CD14-positive monocyte (primary cell): ENCODE data around the gene AFF3. TPM values are rescaled to one million over a fixed set of nuclear protein-coding genes. Genes with fewer than 3 reads are reported as not detected.
A peak's percentile ranks its signal among the peaks of the same experiment; 100 is the strongest.

Source experiments
- DNase-seq, 3 donors: peaks; one replicate each; pipeline ENCODE4 v3.0.0-alpha.2; 2011 to 2022
- H2AFZ ChIP-seq: 2 replicates; pipeline ENCODE4 v1.6.0; 2012; ENCODE audit warnings: mild to moderate bottlenecking, low read depth, low read length, inconsistent platforms; ENCODE audit not compliant: insufficient read depth, poor library complexity, severe bottlenecking
- H3K27ac ChIP-seq, 2 donors: 1 replicate in 1 of 2; 2 replicates in 1 of 2; pipeline ENCODE4 v1.5.1; 2012 to 2013; ENCODE audit warnings: low read length in 2 of 2, control low read depth in 1 of 2, inconsistent platforms in 1 of 2, low read depth in 1 of 2, mild to moderate bottlenecking in 1 of 2
- H3K27me3 ChIP-seq, 2 donors: one replicate each; pipeline versions ENCODE4 v1.6.0 to v1.6.1; 2011 to 2013; ENCODE audit warnings: low read length in 2 of 2; ENCODE audit not compliant: control insufficient read depth in 2 of 2, insufficient read depth in 2 of 2
- H3K36me3 ChIP-seq, 2 donors: replicated peaks in 1 of 2; 1 replicate in 1 of 2; 2 replicates in 1 of 2; pipeline versions ENCODE4 v1.5.1 to v1.6.1; 2012 to 2013; ENCODE audit warnings: low read length in 2 of 2, control low read depth in 1 of 2, inconsistent platforms in 1 of 2, mild to moderate bottlenecking in 1 of 2; ENCODE audit not compliant: insufficient read depth in 2 of 2, control insufficient read depth in 1 of 2
- H3K4me1 ChIP-seq, 2 donors: 1 replicate in 1 of 2; 2 replicates in 1 of 2; pipeline versions ENCODE4 v1.5.1 to v1.6.1; 2012 to 2013; ENCODE audit warnings: low read length in 2 of 2, control low read depth in 1 of 2, inconsistent platforms in 1 of 2, mild to moderate bottlenecking in 1 of 2, moderate library complexity in 1 of 2; ENCODE audit not compliant: insufficient read depth in 2 of 2, control insufficient read depth in 1 of 2
- H3K4me2 ChIP-seq: replicated peaks from 2 replicates; pipeline ENCODE3; 2012; ENCODE audit warnings: low read length, moderate library complexity, mild to moderate bottlenecking; ENCODE audit not compliant: poor library complexity, severe bottlenecking; ENCODE audit errors: extremely low read depth
- H3K4me3 ChIP-seq, 3 experiments: fragments of 200-600 bp in 1 of 3; sonication (generic) in 1 of 3; replicated peaks in 1 of 3; 1 replicate in 2 of 3; 2 replicates in 1 of 3; pipeline ENCODE4 v1.5.1; 2011 to 2013; ENCODE audit warnings: low read length in 3 of 3, mild to moderate bottlenecking in 3 of 3, control low read depth in 2 of 3, low read depth in 2 of 3, inconsistent platforms in 1 of 3, moderate library complexity in 1 of 3
- H3K79me2 ChIP-seq: 2 replicates; pipeline ENCODE4 v1.6.0; 2012; ENCODE audit warnings: mild to moderate bottlenecking, control low read depth, inconsistent platforms, low read length, moderate library complexity; ENCODE audit not compliant: insufficient read depth
- H3K9ac ChIP-seq: 2 replicates; pipeline ENCODE4 v1.6.0; 2017; ENCODE audit warnings: low read length, mild to moderate bottlenecking; ENCODE audit not compliant: insufficient read depth, poor library complexity, severe bottlenecking
- H3K9me3 ChIP-seq, 2 donors: replicated peaks in 1 of 2; 1 replicate in 1 of 2; 2 replicates in 1 of 2; pipeline versions ENCODE4 v1.5.1 to v1.6.1; 2012 to 2013; ENCODE audit warnings: low read length in 2 of 2, control low read depth in 1 of 2; ENCODE audit not compliant: control insufficient read depth in 1 of 2, insufficient read depth in 1 of 2
- H4K20me1 ChIP-seq: 2 replicates; pipeline ENCODE4 v1.6.0; 2012; ENCODE audit warnings: mild to moderate bottlenecking, low read length, control low read depth, moderate library complexity; ENCODE audit not compliant: insufficient read depth
- H3K27ac Mint-ChIP-seq, 7 donors: one replicate each; pipeline ENCODE4 v1.8.0; 2020; ENCODE audit warnings: mild to moderate bottlenecking in 7 of 7, mixed read lengths in 7 of 7, moderate library complexity in 6 of 7, inconsistent platforms in 2 of 7
- H3K27me3 Mint-ChIP-seq, 3 donors: one replicate each; pipeline ENCODE4 v1.8.0; 2021 to 2022; ENCODE audit warnings: low read depth in 3 of 3, mild to moderate bottlenecking in 3 of 3, mixed read lengths in 3 of 3, moderate library complexity in 3 of 3, inconsistent platforms in 1 of 3
- H3K36me3 Mint-ChIP-seq, 2 donors: one replicate each; pipeline ENCODE4 v1.8.0; 2020; ENCODE audit warnings: mixed read lengths in 2 of 2, inconsistent platforms in 1 of 2, mild to moderate bottlenecking in 1 of 2
- H3K4me1 Mint-ChIP-seq: one replicate; pipeline ENCODE4 v1.8.0; 2020; ENCODE audit warnings: mild to moderate bottlenecking, mixed read lengths
- H3K4me3 Mint-ChIP-seq, 2 donors: one replicate each; pipeline ENCODE4 v1.8.0; 2020; ENCODE audit warnings: mild to moderate bottlenecking in 2 of 2, mixed read lengths in 2 of 2, moderate library complexity in 1 of 2
- H3K9me3 Mint-ChIP-seq, 7 donors: one replicate each; pipeline ENCODE4 v1.8.0; 2020 to 2022; ENCODE audit warnings: mixed read lengths in 7 of 7, mild to moderate bottlenecking in 6 of 7, moderate library complexity in 6 of 7, inconsistent platforms in 2 of 7
- CTCF ChIP-seq: fragments of 200-600 bp; IDR thresholded peaks from one replicate; pipeline ENCODE4 v1.8.0; 2022; ENCODE audit warnings: antibody characterized with exemption, mild to moderate bottlenecking
- WGBS: methylation state at CpG from one replicate; pipeline ENCODE4 v1.1.5; 2013; ENCODE audit warnings: missing lambda C conversion rate; ENCODE audit not compliant: insufficient coverage; 5-methylcytosine and 5-hydroxymethylcytosine counted together
- intact Hi-C, 2 donors: fragments of 100-400 bp; cut with micrococcal nuclease; formaldehyde crosslinking; loops; one replicate each; pipeline versions ENCODE4 v1.15.0 to v1.15.1; 2023
- polyA plus RNA-seq, 3 donors: library from polyadenylated mRNA; depleted of rRNA in 1 of 3; unstranded in 2 of 3; stranded (reverse) in 1 of 3; fragments of 300-500 nt in 2 of 3; fragments of >200 nt in 1 of 3; fragmentation: Illumina TruSeq in 2 of 3; gene quantifications; 1 replicate in 2 of 3; 2 replicates in 1 of 3; pipeline ENCODE4 v1.2.3, GENCODE V29; 2012 to 2021

The AFF3 gene
- polyA plus RNA-seq, 3 donors = 0.17 to 4.1 (median 0.49) TPM

DNA sequence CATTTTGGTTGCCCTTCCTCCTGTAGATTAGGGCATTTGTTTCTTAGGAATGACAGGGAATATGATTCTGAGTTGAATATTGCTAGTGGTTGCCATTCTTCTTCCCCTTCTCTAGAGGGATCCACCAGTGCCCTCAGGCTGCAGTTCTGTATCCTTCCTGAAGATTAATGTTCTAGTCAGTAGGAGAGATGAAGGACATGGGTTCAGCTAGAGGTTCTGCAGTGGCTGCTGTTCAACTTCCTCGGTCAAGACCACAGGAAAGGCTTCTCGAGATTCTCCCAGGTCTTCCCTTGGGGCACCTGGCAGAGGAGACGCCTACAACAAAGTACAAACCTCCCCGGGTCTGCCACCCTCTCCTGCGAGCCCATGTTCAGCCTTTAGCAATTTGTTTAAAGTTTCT lies 325.5 kb downstream of the AFF3 start:
- H3K4me2 ChIP-seq = no peak overlapping the region
- H2AFZ ChIP-seq = peak overlapping the region; percentile 31
- Mint-ChIP-seq H3K36me3 (peaks cover 12 to 18% of the 10 kb centered on the region in 2 donors), H3K27ac (no peak overlapping the region), H3K4me3 (no peak overlapping the region), H3K9me3 (peaks cover 0 to 14% (median 8%) of the 10 kb centered on the region in 7 donors), H3K27me3 (no peaks in the 10 kb centered on the region), H3K4me1 (peaks cover 27% of the 10 kb centered on the region)
- no peak overlapping the region for H3K27ac ChIP-seq
- no peaks in the 10 kb centered on the region for H3K79me2 ChIP-seq
- TF ChIP-seq CTCF = no peak
- H4K20me1 ChIP-seq = no peaks in the 10 kb centered on the region
- intact Hi-C loops = loop anchor here in 1 of 2 donors (5.0 kb wide), 1 partner anchor 45 kb away; no protein-coding TSS in a partner anchor
- WGBS = 93% methylated on average over 3 of the region's 5 CpGs
- no peaks in the 10 kb centered on the region for H3K9me3 ChIP-seq
- no peak overlapping the region for H3K4me3 ChIP-seq
- peaks cover 15 to 20% of the 10 kb centered on the region in 2 donors for H3K4me1 ChIP-seq
- H3K36me3 ChIP-seq = no peaks in the 10 kb centered on the region
- no peaks in the 10 kb centered on the region for H3K27me3 ChIP-seq
- no peak overlapping the region for H3K9ac ChIP-seq
- no peak for DNase-seq

- H4K20me1 ChIP-seq = no peaks in the 10 kb centered on the region
- no peak overlapping the region for H3K9ac ChIP-seq
- Mint-ChIP-seq H3K4me3 (peak overlapping the region in 1 of 2 donors; percentile 62), H3K36me3 (peaks cover 12 to 18% of the 10 kb centered on the region in 2 donors), H3K9me3 (peaks cover 0 to 14% (median 7%) of the 10 kb centered on the region in 7 donors), H3K27ac (peak overlapping the region in 6 of 7 donors; percentile 68 to 92 (median 75)), H3K27me3 (peaks cover 0 to 2% (median 0%) of the 10 kb centered on the region in 3 donors), H3K4me1 (peaks cover 24% of the 10 kb centered on the region)
- H3K4me1 ChIP-seq = peaks cover 17% of the 10 kb centered on the region in 2 donors
- TF ChIP-seq CTCF = no peak
- H3K9me3 ChIP-seq = no peaks in the 10 kb centered on the region
- intact Hi-C loops = no loop called here
- H2AFZ ChIP-seq = no peak overlapping the region
- DNase-seq = peak; percentile 41 to 43 (median 42)
- H3K27me3 ChIP-seq = no peaks in the 10 kb centered on the region
- no CpG with 5 or more reads among the region's 10 CpGs for WGBS
- no peaks in the 10 kb centered on the region for H3K36me3 ChIP-seq
- H3K79me2 ChIP-seq = no peaks in the 10 kb centered on the region
- H3K4me2 ChIP-seq = peak overlapping the region; percentile 5
- H3K27ac ChIP-seq = no peak overlapping the region
- no peak overlapping the region for H3K4me3 ChIP-seq
These were observed 330.0 kb downstream of the AFF3 start for GRCh38 chr2:99812426-99812825.
